ENCODE measurements around the gene OR4X1.
"Not testable (repeated sequence)": the region's sequence is repeated elsewhere in the genome, so short reads cannot be mapped to it uniquely, and the experiment has no call there.

OR4X1 gene, protein sequence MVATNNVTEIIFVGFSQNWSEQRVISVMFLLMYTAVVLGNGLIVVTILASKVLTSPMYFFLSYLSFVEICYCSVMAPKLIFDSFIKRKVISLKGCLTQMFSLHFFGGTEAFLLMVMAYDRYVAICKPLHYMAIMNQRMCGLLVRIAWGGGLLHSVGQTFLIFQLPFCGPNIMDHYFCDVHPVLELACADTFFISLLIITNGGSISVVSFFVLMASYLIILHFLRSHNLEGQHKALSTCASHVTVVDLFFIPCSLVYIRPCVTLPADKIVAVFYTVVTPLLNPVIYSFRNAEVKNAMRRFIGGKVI

DNA sequence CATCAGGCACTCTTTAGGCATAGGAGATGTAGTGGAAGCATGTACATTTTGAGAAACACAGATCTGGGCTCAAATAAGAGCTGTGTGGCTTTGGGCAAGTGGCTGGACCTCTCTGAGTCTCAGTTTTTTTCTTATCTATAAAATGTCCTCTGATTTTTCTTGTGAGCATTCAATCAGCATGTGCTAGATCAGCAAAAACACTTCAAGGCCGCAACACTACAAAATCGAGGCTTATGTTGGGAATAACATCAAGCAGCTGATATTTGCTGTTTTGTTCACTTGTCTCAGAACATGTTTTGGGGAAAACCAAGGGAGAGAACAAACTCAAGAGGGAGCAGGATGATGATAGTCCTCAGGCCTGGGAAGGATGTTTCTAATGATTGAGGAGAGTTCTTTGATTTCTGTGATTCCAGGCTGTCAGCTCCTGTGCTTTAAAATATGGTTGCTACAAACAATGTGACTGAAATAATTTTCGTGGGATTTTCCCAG lies at the start of gene OR4X1:
Gene OR4X1 (plus strand): TSS at position 439 of the 489 bp plus-strand sequence. CDS start 0 bp downstream, at position 439.
- no peak for DNase-seq (ENCODE audit: low spot score)

- no peak for DNase-seq (ENCODE audit: low spot score)
Measured at GRCh38 chr11:48216510-48216909, 47.2 kb upstream of the OR4X1 start, which contains the start of gene OR4B1. OR4B1 (plus strand) TSS chr11:48216810; CDS start chr11:48216810, 0 bp downstream.

GRCh38 chr11:48228761-48229160 lies 34.9 kb upstream of the OR4X1 start:
- DNase-seq (ENCODE audit: low spot score): no peak

DNA sequence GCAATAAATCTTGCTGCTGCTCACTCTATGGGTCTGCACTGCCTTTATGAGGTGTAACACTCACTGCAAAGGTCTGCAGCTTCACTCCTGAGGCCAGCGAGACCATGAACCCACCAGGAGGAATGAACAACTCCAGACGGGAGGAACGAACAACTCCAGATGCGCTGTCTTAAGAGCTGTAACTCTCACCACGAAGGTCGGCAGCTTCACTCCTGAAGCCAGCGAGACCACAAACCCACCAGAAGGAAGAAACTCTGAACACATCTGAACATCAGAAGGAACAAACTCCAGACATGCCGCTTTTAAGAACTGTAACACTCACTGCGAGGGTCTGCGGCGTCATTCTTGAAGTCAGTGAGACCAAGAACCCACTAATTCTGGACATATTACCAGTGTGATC lies 33.6 kb upstream of the OR4X1 start:
- DNase-seq (ENCODE audit: low spot score): not testable (repeated sequence)

GRCh38 chr11:48237727-48238126 lies 25.9 kb upstream of the OR4X1 start:
- DNase-seq (ENCODE audit: low spot score): no peak

DNA sequence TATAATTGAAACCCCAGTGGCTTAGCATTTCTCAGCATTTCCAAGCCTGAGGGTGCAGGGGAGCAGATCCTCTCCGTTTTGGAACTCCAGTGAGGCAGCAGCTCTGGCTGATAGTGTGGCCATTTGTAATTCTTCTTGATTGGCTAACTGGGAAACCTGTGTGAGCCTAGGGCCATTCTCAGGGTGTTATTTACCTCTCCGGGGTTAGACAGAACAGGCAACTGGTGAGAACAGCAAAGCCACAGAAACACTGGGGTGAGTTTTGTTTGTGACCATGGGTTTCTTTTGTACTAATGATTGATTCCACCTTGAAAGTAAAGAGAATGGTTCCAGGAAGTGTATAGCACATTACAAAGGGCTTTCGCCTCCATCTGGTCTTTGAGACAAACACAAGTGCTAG lies 21.2 kb upstream of the OR4X1 start:
- DNase-seq (ENCODE audit: low spot score): no peak

DNA sequence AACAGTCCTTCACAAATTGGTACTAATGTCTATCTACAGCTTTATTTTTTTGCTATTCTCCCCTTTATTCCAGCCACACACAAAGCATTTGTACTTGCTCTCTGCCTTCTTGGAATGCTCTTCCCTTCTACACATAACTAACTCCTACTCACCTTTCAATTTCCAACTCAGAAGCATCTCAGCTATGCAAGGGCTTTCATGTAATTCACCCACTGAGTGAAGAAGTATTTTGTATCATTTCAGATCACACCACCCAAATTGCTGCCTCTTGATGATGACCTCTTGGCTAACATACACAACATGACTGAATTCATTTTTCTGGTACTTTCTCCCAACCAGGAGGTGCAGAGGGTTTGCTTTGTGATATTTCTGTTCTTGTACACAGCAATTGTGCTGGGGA lies 18.9 kb upstream of the OR4X1 start, which contains the start of gene OR4X2:
Gene OR4X2 (plus strand): TSS at position 301 of the 400 bp plus-strand sequence. CDS start 0 bp downstream, at position 301.
- DNase-seq (ENCODE audit: low spot score): no peak

- DNase-seq (ENCODE audit: low spot score): no peak
Measured at GRCh38 chr11:48248902-48249301, 14.8 kb upstream of the OR4X1 start.

DNA sequence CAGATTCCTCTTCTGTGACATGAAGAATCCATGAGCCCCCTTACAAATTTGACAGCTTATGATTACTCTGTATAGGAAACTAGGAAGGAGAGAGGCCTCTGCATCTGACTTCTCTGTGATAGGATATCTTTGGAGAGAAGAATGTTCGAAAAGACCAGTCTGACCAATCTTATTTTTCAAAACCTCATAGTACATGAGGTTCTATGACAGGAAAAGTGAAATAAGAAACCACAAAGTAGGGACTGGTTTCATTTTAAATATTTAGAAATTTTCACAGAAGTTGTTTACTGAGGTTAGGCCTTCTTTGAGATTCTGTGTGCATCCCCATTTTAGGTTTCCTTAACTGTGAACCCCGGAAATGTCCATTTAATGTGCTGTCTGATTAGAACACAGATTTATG lies 2.1 kb upstream of the OR4X1 start:
- DNase-seq (ENCODE audit: low spot score): no peak

- DNase-seq (ENCODE audit: low spot score): no peak
Measured at GRCh38 chr11:48270621-48271020, 7.0 kb downstream of the OR4X1 start.

DNA sequence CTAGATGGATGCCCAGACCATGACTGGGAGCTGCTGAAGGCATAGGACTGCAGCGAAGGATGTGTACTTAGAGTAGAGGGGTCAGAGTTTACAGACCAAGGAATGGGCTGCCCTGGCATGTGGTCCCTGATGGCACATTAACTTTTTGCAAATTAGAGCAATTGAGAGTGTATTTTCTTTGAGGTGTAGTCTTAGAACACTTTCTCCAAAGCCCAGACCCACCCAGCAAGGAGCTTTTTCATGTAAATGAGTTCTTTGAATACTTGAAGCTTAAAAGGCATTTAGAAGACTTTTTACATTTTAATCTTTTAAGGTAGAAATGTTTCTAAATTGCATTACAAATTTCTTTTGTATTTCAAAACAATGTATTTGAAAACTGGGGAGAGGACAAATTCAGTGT lies 8.9 kb downstream of the OR4X1 start:
- no peak for DNase-seq (ENCODE audit: low spot score)

- no peak for DNase-seq (ENCODE audit: low spot score)
Measured at GRCh38 chr11:48305923-48306322, 42.3 kb downstream of the OR4X1 start, which contains the start of gene OR4S1. OR4S1 (plus strand) TSS chr11:48306223; CDS start chr11:48306223, 0 bp downstream.

DNA sequence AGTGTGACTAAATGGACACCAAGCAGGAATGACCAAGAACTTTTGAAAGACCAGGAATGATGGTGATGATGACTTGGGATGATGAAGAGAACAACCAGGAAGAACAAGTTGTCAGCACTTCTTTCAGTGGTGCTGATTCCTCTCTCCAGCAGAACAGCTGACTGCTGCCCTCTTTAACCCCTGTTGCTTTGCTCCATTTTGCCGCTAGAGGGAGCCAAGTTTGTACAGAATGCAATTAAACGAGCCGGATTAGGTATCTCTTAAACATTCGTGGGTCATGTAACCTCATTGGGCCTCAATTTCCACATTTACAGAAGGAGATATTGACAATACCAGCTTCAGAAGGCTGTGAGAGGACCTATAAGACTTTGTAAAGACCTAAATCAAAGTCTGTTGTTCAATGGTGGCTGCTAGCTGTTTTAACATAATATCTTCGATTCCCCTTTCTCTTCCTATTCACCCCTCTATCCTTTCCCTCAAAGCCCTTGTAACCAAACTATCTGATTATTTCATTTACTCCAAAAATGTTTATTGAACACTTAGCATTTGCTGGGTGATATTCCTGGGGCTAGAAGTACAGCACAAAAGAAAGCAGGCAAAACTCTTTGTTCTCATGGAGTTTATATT lies 44.2 kb downstream of the OR4X1 start:
- DNase-seq (ENCODE audit: low spot score): peak; percentile 9

DNA sequence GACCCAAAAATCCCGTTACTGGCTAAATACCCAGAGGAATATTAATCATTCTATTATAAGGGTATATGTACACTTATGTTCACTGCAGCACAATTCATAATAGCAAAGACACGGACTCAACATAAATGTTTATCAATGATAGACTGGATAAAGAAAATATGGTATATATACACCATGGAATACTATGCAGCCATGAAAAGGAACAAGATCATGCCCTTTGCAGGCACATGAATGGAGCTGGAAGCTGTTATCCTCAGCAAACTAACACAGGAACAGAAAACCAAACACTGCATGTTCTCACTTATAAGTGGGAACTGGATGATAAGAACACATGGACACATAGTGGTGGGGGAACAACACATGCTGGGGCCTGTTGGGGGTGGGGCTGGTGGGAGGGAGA lies 49.9 kb downstream of the OR4X1 start:
- DNase-seq (ENCODE audit: low spot score): not testable (repeated sequence)
